HCEC 1CT (cell line): ENCODE results near the gene CACNA2D4.

Experiments used
- DNase-seq: peaks from one replicate; pipeline ENCODE4 v3.0.0-alpha.2; 2017

Gene CACNA2D4

GRCh38 chr12:1841586-1842182, 76.8 kb downstream of the CACNA2D4 start:
- DNase-seq = no peak

- no peak for DNase-seq
These were observed 77.4 kb downstream of the CACNA2D4 start for GRCh38 chr12:1840981-1841425.

DNA sequence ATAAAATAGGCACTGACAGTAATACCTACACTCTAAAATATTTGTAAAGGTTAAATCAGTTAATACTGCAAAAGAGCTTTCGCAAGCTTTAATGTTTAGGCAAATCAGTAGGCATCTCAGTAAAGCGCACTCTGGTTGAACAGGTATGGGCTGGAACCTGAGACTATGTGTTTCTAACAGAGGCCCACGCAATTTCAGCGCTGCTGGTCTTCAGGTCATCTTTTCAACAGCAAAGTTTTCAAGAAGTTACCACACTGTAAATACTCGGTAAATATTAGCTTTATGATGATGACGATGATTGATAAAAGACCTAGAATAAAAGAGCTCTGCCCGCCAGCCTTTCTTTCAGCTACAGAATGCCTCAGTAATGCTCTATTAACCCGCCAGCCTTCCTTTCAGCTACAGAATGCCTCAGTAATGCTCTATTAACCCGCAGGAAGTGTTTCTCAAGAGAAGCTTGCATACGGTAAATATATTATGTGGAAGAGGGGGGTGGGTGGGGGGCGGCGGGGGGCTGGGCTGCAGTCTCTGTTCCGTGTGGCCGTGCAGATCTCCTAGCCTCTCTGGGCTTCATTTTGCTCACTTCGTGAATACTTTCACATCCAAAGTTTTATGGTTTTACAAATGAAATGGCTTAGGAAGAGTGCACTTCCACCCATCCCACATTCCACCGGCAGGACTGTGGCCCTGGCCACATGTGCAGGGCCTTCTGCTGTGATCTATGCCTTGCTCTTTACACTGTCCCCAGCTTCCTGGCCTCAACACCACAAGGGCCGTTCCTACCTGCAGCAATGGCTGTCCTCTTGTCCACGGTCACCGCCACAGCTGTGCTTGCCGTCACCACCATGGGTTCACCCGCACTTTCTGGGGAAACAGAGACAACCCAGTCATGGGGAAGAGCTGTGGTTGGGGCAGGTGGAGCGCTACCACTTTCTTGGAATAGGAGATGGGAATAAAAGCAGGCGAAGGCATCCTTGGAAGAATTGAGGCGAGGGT, 78.2 kb downstream of the CACNA2D4 start:
- DNase-seq = no peak

GRCh38 chr12:1839464-1839863, 79.0 kb downstream of the CACNA2D4 start:
- no peak for DNase-seq

DNA sequence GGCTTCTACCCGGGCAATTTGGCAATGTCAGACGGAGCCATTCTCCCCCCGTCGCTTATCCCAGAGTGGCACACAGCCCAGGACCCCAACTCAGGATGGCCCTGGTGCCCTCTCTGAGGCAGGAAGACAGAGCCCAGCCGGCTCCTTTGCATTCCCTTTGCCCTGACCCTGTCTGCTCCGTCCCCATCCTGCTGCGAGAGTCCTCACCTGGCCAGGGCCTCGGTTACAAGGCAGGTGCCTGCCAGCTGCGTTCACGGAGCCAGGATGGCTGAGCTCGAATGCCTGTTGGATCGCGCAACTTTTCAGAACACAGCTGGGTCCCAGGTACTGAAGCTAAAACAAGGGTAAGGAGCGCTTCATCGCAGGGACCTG, 79.5 kb downstream of the CACNA2D4 start:
- DNase-seq = no peak

DNA sequence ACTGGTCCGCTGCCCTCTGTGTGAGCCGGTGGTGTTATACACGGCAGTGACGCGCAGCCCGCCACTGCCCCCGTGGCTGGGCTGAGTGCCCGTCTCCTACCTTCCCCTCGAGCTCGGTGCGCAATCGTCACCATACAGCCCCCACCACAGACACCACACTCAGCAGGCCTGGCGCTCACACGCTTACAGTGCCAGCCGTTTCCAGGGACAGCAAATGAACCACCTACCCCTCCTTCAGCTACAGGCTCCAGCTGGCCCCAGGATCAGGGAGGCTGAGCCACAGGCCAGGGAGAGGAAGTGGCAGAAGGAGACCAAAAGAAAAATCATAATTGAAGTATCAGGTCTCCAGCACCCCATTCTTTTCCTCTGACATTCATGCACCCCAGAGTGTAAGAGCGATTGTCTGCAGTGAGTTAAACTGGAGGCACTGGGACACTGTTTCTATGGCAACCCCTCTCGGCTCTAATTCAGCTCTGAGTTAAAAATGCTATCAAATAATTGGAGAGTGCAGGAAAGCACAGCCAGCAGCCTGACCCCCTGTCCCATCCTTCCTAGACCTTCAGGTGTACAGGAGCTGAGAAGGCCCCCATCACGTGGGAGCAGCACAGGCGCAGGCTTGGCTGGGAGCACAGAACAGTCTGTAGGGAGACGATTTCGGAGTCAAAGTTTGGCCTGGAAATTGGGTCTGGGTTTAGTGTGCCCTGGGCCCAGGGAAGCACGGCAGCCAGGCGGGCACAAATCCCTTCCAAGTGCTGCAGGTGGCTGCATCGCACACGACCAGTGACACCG, 80.1 kb downstream of the CACNA2D4 start:
- no peak for DNase-seq

- DNase-seq = peak; percentile 11
These were observed 80.8 kb downstream of the CACNA2D4 start for GRCh38 chr12:1837541-1838204.

- DNase-seq = no peak
These were observed 81.5 kb downstream of the CACNA2D4 start for GRCh38 chr12:1836854-1837421.

DNA sequence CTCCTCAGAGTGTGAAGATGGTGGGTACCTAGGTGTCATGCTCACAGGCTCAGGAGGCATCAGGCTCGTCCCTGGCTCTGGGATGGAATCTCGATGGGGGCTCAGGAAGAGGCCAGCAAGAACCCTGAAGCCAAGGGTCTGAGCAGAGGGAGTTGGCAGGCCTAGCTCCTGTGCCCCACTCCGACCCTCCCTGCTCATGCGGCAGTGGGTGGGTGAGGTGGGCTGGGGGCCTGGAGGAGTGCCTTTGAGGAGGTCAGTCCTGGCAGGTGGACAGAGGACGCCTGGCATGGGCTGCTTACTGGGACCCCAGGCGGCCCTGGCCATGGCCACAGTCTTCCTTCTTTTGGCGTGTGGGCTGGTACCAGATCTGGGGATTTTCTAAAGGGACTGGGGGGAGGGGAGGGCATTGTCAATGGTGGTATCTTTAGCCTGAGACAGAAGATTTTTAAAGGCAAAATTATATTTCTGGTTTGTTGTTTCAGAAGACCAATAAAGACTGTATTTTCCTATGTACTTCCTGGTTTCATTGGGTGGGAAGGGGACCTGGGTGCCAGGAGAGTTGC, 82.1 kb downstream of the CACNA2D4 start:
- no peak for DNase-seq

DNA sequence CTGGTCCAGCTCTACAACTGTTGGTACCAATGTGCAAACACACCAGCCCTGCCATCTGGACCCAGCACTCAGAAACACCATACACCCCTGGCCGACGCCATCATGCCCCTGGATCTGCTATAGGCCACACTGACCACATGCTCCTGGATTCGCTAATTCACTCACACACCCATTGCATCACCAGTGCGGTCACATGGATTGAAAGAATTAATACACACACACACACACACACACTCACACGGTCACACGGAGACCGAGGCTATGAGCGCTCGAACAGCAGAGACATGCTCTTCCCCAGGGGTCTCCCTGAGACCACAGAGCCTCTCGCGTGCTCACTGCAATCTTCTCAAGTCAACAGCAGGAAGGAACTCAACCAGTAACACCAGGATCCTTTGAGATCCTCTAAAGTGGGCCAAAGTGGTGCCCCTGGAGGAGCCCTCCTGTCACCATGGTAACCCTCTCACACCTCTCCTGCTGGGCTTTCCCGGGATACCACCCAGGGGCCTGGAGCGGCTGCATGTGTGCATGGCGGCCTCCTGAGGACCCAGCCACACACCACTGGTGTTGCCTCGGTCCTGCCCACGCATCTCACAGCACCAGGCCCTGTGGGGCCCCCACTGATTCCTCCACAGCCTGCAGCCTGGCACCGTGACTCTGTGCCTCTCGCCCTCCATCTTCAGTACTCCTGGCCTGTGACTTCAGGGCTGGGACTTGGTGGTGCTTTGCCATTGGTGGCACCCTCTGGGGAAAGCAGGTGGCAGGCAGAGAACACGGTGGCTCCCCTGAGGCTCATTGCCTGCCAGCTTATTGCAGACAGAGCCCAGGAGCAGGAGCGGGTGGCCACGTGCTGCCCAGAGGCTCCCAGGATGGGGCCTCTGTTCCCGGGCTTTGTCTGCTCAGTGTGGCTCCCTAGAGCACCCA, 83.0 kb downstream of the CACNA2D4 start:
- DNase-seq = no peak

GRCh38 chr12:1834186-1834925, 84.1 kb downstream of the CACNA2D4 start:
- DNase-seq = no peak

DNA sequence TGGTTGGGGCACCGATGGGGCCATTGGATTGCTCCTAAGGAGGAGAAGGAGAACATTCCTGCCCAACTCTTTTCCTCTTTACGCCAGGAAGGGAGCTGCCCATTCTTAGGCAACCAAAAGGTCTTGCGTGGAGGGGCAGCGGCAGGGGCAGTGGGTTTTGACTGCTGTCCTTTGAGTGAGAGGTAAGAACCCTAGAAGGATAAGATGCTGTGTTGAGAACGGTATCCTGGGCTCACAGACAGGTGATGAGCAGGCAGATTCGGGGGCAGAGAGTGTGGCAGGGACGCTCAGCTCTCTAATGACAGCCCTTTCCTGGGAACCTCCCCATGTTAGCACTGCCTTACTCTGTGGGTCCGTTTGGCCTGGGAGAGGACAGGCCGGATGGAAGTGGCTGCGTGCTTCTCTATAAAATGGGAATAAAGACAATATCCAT, 84.8 kb downstream of the CACNA2D4 start:
- DNase-seq = no peak

DNA sequence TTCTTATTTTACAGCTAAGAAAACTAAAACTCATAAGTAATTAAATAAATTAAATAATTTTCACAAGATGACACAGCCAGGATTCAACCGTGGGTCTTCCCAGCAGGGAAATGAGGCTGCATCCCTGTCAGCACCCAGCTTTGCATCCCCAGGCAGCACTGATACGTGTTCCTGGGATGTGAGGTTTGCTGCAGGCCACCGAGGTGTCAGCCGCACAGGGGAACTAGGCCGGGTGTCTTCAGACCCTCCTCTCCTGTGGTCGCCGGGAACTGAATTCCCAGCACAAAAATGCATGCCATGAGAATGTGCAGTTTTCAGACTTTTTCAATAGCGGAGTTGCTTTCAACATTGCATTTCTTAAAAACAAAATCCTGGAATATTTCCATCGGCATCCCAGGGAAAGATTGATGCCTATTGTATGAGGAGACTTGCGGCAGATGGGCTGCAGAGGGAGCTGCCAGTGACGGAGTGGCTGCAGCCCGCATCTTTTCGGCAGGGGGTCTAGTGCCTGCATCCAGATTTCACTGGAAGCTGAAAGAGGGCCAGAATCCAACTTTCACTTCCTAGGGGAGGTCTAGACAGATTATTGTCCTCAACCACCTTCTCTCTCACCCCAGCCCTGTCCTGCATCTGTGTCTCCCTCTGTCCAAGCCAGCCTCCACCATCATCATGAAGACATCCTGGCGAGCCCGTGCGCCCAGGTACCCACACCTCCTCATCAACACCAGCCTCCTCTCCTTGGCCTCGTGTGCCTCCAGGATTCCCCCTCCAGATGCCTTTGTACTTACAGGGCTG, 85.5 kb downstream of the CACNA2D4 start:
- DNase-seq = no peak

GRCh38 chr12:1830981-1831963, 87.2 kb downstream of the CACNA2D4 start:
- DNase-seq = no peak

DNA sequence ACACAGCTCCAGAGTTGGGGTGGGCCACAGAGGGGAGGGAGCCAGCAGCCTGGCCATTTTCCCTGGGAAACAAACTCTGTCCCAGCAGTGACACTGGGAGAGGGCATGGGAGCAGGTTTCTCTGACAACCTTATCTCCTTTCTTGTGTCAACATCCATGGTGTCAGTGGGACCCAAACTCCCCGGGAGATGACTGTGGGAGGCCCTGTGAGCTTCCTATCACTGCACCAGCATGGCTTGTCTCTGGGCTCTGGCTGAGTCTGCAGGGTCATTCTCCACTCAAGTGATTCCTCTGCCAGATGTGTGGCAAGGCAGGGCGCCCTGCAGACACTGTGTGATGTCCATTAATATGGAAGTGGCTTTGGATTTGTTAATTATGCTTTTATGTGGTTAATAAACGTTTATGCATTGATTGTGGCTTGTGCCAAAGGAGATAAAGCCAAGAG, 88.0 kb downstream of the CACNA2D4 start:
- no peak for DNase-seq

GRCh38 chr12:1829306-1829900, 89.0 kb downstream of the CACNA2D4 start:
- no peak for DNase-seq

DNA sequence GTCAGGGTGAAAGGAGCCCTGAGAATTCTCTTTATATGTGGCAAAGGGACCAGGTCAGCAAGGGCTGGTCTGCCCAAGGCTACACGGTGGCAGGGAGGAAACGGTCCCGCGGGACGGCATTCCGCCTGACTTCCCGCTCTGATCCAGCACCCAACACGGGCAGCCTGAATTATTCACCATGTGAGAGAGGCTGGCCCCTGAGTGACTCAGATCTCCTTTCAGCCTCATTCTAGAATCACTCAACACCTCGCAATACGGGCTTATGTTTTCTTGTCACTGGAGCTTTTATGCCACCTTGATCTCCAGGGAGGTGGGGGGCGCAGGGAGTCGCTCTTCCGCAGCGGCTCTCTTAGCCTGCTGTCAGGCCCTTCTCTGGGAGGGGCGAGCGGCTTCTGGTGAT, 89.6 kb downstream of the CACNA2D4 start:
- DNase-seq = no peak
